ENCODE data around the gene CNTNAP2.

CNTNAP2 gene

DNA sequence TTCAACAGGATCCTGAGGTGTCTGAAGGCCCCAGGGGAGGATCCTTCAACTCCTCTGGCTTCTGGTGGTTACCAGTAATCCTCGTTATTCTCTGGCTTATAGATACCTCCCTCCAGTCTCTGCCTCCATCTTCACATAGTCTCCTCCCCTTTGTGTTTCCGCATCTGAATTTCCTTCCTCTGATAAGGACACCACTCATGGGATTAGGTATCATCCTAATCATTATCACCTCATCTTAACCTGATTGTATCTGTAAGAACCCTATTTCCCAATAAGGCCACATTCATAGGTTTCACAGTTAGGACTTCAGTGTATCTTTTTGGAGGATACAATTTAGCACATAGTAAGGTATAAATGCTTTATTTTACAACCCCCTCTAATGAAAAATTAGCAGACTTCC is 1189.2 kb downstream of the CNTNAP2 start:
- no peak for DNase-seq (ENCODE audit: low read depth in 4 of 4, low spot score in 1 of 4)

DNA sequence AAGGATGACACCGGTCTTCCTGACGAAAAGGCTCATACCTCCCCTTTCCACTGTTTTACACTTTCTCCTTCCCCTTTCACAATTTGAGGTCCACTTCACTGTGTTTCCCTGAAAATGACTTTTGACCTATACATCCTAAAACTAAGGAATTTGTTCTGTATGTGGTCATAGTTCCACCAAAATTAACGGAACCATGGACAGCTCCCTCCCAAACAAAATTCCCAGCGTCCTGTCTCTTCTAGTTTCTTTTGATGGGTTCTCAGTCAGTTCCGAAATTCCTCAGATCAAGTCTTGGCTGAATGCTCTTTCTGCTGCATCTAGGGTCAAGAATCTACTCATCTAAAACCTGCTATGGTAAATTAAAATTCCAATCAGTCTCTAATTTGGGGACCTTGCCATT is 1191.9 kb downstream of the CNTNAP2 start:
- DNase-seq (ENCODE audit: low read depth in 4 of 4, low spot score in 1 of 4), result no peak

DNA sequence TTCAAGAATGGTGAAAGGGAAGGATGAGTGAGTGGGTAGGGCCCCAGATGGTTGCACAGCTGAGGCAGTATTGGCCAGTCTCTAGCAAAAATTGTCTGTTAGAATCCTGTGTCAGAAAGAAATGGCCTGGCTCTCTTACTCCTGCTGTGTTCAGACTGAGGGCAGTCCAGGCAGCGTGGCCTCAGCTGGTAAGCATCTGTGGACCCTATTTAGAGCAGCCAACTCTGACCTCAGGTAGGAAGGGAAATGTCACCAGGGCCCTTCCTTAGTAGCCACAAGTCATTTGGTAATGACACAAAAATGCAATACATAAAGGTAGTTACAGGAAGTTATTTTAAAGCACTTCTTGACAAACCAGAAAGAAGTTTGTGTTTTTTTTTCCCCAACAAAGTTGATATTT is 1194.7 kb downstream of the CNTNAP2 start:
- DNase-seq (ENCODE audit: low read depth in 4 of 4, low spot score in 1 of 4), result no peak

DNA sequence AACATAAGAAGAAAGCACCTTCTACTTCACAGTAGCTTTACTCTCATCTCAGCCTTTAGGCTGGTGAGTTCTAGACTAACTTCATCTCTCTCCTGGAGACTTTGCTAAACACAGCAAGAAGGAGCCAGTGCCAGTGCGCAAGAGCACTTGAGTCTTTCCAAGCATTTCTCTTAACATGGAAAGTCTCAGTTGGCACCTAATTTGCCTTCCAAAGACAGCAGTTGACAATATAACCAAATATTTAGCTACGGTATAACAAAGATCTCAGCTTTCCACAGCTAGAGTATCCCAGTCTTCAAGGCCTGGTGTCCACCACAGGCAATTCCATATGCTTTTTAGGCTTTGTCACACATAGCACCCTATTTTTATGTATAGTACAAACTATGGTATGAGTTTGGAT is 1204.9 kb downstream of the CNTNAP2 start:
- DNase-seq (ENCODE audit: low read depth in 4 of 4, low spot score in 1 of 4), result no peak

DNA sequence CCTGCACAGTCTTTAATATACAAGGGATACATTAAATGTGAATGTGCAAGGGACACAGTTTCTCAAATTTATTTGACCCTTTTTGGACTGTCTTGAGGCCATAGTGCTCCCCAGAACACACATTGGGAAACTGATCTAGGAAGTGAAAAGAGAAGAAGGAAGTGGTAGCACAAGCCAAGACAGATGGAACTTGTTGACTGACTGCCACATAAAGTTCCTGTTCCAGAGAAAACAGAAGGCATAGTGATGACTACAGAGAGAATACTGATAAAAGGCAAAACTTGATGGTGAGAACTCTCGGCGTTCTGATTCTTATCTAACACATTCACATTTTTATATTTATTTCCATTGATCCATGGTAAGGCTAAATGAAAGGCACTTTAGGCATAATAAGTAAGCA is 1216.4 kb downstream of the CNTNAP2 start:
- DNase-seq (ENCODE audit: low read depth in 4 of 4, low spot score in 1 of 4), result no peak

DNA sequence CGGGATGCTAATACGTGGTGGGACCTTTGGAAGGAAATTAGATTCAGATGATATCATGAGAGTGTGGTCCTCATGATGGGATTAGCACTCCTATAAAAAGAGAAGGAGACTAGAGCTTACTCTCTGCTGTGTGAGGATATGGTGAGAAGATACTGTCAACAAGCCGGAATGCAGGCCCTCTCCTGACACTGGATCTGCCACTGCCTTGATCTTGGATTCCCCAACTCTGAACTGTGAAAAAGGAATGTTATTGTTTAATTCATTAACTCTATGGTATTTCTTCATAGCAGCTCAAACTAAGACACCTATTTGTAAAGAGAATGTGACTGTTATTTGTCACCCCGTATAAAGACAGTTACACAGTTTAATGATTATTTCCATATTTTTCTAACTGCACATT is 1246.5 kb downstream of the CNTNAP2 start:
- no peak for DNase-seq (ENCODE audit: low read depth in 4 of 4, low spot score in 1 of 4)

DNA sequence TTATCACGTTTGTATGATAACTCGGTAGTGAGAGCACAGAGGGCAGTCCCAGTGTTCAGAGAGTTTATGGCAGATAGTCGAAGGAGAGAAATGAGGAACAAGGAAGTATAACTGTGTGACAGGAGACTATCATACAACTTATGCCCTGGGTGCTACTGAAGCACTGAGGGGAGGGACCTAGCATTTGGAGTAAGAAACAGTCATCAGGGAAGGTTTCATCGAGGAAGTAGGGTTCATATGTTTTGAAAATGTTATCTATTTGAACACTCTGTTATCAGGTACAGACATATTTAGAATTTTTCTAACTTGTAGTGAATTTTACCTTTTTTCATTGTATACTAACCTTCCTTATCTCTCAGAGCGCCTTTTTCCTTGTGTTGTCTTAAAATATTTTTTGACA is 1259.6 kb downstream of the CNTNAP2 start:
- no peak for DNase-seq (ENCODE audit: low read depth in 4 of 4, low spot score in 1 of 4)

DNA sequence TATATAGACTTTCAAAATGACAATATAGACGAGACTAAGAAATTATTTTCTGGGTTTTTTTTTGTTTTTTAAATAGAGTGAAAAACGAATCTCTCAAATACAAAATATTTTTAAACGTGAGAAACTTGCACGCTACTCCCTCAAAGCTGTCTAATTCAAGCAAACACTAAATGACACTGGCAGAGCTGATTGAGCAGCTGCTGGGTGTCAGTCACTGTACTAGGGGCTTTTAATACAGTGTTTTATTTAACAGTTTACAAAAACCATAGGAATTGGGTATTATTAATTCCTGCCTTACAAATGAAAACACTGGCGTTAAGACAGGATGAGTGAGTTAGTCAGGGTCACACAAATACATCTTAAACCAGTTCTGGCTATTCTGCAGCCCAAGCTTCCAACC is 1264.3 kb downstream of the CNTNAP2 start:
- DNase-seq (ENCODE audit: low read depth in 4 of 4, low spot score in 1 of 4), result no peak

DNA sequence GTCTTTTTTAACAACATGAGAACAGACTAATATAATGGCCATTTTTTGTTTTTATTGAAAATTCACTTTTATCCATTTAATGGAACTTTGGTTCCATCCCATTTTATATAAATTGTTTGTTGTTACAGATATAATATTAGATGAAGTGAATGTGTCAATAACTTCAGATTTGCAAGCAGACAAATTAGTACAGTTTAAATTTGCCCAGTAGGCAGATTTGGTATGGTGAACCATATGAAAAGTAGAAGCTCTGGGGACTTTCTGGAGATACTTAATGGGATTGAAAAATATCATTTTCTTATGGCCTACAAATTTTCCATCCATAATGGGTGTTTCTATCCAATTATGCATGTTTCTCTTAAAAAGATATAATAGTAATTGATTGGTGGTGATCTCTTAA is 1277.7 kb downstream of the CNTNAP2 start:
- DNase-seq (ENCODE audit: low read depth in 4 of 4, low spot score in 1 of 4), result no peak

DNA sequence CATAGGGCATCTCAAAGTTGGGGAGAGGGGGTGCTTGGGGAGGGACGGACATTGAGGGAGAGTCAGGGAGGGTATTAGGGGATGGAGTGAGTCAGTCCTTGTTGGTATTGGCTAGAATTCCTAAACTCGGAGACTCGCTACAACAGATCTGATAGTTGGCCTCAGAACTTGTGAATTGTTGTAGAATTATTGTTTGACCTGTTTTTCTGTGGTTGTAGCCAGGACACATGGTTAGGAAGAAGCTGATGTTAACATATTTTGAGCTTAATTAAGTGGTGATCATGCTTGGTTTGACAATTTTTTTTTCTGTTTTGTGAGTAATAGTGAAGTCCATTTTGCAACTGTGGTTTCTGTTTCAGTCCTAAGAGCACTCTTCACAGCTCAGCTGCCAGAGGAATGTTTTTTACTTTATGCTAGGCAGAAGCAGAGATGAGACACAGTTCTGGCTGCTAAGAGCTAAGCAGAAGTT is 1283.7 kb downstream of the CNTNAP2 start:
- DNase-seq (ENCODE audit: low read depth in 4 of 4, low spot score in 1 of 4), result no peak

DNA sequence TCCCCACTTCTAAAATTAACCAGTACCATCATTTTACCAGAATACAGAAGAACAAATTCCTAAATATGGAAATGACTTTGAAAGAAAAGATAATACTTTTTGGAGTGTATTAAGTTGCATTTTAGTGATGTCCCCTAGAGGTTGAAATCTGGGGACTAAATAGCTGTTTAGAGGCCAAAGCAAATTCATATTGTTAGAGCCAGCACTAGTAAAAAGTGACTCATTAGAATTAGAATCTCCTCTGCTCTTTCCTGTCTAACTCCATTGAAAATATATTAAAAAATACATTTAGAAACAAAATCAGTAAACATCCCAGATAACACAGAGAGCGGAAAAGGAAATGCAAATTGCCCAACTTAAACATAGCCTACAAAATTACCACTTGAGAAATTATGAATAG is 1284.3 kb downstream of the CNTNAP2 start:
- DNase-seq (ENCODE audit: low read depth in 4 of 4, low spot score in 1 of 4), result no peak

DNA sequence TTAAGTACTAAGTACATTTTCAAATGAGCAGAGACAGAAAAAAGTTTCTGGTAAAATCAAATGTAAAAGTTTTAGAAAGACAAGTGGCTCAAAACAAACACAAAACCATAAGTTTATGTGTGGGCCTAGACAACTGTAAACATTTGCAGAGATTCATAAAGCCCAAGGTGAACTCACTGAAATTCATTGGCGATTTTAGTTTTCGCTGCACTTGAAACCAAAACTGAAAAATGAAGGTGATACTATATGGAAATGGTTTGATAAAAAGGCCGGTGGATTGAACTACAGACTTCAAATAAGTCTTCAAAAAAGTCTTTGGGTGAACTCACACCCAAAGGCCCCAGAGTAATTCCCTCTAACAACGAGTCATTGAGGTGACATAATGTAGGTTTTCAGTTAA is 1289.0 kb downstream of the CNTNAP2 start:
- no peak for DNase-seq (ENCODE audit: low read depth in 4 of 4, low spot score in 1 of 4)

DNA sequence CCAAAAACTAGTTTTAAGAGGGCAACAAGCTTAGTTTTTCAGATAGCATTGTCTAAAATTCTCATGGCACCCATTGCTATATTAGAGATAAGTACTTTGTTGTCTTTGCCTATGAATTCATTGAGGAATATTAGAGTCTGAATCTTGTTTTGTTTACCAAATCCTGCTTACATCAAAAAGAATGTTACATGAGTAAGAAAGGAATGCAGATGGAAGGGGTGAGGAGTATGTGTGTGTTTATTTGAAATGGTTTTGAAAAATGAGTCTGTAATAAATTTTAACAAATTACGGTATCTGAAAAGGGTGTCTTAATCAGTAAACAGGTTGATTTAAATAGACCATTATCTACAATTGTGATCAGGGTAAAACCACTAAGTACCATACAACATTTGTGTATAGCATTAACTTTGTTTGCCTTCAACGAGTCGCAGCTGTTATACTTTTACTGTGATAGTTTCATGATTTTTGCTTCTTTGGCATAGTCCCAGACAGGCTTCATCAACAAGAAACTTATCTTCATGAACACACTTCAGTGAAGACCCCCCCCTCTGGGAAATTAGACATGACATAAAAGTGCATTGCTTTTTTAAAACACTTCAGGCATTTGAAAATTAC is 1290.0 kb downstream of the CNTNAP2 start:
- no peak for DNase-seq (ENCODE audit: low read depth in 4 of 4, low spot score in 1 of 4)

DNA sequence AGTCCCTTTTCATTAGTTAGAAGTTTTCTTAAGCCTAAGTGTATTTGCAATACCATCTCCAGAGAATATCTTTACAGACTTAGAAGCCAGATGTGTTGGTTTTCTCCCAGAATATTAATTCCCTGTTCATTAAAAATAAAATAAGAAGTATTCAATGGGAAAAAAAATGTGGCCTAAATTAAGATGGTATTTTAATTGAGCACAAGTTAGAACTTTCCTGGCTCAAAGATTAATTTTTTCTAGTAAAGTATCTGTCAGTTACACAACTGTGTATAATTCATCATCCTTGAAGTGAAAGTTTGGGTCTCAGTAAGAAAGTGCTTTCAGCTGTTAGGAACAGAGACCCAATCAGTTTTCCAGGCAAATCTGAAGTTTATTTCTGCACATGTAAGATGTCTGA is 1294.5 kb downstream of the CNTNAP2 start:
- no peak for DNase-seq (ENCODE audit: low read depth in 4 of 4, low spot score in 1 of 4)

DNA sequence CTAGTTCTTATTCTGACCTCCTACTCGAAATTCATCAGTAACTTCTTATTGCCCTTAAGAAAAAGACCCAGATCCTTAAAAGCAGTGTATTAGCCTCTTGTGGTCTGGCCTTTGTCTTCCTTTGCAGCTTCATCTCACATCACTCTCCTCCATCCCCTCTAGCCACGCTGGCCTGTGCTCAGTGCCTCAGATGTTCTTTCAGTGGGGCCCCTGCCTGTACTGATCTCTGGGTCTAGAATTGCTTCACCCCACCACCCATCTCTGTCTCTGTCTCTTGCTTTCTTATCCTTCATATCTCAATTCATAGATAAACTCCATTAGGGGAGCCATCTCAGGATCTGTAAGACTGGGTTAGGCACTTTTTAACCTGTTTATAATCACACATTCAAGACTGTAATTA is 1295.5 kb downstream of the CNTNAP2 start:
- no peak for DNase-seq (ENCODE audit: low read depth in 4 of 4, low spot score in 1 of 4)

DNA sequence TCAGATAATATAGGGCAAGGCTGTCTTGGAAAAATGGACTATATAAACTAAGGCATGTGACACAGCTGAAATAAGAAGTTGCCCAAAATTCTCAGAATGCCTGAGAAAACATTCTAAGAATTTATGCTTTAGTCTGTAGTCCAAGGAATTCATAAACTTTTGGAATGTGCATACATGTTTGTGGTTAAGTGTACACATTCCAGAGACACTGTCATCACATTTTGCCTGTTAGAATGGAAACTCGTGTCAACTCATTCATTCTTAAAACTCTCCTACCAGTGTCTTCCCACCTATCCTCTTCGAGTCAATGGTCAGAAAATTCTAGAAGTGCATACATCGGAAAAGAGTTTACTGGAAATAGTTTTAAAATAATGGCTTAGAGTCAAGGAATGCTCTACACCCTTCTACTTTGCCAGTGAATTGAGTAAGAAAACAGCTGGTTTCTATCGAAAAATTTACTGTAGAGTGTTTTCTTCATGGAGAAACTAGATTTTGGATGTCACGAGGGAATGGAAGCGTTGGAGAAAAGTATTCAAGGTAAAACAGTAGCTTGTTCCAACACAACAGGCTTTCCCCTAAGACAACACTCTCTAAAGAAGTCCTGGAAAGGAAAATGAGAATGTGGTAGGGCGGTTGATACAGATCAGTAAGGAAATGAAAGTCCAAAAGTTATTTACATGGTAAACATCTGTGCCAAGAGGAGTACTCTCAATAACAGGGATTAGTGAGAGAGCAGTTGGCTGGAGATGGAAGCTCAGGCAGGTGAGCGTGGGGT is 1296.4 kb downstream of the CNTNAP2 start:
- no peak for DNase-seq (ENCODE audit: low read depth in 4 of 4, low spot score in 1 of 4)

DNA sequence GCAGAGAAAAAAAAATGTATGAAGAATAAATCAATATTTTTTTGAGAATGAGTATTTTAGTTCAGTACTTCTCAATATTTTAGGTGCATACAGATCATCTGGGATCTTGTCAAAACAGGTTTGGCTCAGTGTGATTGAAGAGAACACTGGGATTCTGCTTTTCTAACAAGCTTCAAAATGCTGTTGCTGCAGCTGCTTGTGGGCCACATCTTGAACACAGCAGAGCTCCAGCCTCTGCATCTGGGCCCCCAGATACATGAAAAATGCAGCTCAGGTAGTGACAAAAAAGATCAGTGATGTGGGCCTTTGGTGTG is 1296.9 kb downstream of the CNTNAP2 start:
- no peak for DNase-seq (ENCODE audit: low read depth in 4 of 4, low spot score in 1 of 4)

DNA sequence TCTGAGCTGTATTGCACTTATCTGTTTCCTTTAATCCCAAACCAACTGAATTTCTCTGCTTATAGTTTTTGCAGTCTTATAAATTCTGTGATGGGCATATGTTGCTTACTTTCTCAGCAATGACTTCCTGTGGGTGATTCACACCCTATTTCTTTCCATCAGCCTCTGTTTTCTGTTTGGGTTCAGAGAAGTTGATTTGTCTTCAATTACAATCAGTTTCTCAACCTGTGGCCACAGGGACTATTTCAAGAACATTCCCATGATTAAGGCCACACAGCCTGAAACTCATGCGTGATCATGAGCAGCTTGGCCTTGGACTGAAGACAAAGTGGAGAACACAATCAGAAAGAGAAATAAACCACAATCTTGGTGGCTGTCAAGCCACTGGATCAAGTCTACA is 1299.4 kb downstream of the CNTNAP2 start:
- no peak for DNase-seq (ENCODE audit: low read depth in 4 of 4, low spot score in 1 of 4)

DNA sequence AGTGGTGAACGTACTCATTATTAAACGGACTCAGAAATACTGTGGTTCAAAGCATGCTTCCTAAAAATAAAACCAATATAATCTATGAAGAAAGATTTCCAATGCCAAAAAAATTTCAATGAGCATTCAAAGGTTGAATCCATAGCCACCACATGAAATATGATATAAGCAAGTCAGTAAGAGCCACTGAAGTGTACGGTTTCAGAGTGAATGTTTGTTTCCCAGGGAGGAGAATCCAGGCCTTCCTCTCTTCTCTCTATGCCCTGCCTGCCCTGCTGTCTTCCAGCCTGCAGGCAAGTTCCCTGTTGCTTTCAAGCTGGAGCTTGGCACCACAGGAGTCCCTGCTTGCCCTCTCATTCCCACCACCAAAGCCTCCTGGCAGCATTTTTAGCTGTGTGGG is 1302.4 kb downstream of the CNTNAP2 start:
- no peak for DNase-seq (ENCODE audit: low read depth in 4 of 4, low spot score in 1 of 4)

DNA sequence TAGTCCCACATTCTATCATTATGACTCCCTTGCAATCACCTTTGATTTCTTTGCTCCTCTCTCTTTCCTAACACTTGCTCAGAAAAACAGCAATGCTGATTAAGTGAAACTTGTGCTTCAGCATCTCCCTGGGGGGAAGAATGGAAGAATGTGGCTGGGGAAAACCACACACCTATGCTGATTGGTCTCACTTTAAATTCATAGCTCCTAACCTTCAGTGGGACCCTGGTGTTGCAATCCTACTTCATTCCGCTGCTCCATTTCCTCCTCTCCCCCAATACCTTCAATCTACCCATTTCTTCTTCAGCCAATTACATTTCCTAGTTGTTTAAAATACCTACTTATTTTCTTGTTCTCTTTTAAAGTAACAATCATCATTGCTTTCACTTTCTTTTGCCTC is 1307.3 kb downstream of the CNTNAP2 start:
- DNase-seq (ENCODE audit: low read depth in 4 of 4, low spot score in 1 of 4), result no peak

DNA sequence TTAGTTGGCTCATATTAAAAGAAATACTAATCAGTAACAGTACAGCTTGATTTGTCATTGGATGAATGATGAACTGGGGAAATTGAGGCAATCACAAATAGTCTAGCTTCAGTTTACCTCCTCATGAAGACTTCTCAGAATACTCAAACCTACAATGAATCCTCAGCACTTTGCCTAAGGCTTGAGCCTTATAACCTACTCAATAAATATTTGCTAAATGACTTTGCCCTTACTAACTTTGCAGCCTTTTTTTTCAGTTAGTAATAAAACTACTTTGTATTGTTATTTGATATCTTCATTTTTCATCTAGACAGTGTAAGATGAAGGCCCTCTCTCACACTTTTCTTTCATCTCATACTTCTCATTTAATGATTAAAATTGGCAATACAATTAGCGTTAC is 1311.5 kb downstream of the CNTNAP2 start:
- no peak for DNase-seq (ENCODE audit: low read depth in 4 of 4, low spot score in 1 of 4)

DNA sequence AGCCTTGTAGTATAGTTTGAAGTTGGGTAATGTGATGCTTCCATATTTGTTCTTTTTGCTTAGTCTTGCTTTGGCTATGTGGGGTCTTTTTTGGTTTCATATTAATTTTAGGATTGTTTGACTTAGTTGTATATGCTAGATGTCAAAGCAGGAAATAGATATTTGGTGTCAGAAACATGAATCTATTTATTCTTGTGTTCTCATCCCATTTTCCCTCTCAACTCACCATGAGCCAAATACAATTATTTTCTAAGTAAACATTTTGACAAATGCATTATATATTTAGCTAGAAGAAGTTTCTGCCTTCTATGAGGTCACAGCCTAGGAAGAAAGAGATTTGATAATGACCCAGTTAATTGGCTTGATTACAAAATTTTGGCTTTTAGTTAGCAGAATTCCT is 1313.4 kb downstream of the CNTNAP2 start:
- no peak for DNase-seq (ENCODE audit: low read depth in 4 of 4, low spot score in 1 of 4)

DNA sequence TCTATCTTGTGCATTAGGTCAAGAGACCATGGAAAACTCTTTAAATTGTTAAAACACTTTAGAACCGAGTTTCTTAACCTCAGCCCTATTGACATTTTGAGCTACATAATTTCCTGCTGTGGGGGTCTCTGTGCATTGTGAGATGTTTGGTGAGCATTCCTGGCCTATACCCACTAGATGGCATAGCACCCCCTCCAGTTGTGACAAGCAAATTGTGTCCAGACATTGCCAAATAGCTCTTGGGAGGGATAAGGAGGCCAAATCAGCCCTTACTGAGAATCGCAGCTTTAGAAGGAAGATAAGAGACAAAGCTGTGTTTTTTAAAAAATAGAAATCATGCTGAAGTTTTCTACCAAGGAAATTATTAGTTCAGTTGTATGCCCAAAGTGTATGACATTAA is 1315.5 kb downstream of the CNTNAP2 start:
- no peak for DNase-seq (ENCODE audit: low read depth in 4 of 4, low spot score in 1 of 4)

All from stimulated activated CD4-positive, alpha-beta T cell treated with anti-CD3 and anti-CD28 coated beads, Interleukin-1b, Interleukin-23, amount 100 ng/mL, for 24 hours (primary cell).